ENCODE data around the gene OPA3.
A peak's percentile ranks its signal among the peaks of the same experiment; 100 is the strongest.

The OPA3 gene

GRCh38 chr19:45501730-45502014, 82.9 kb downstream of the OPA3 start:
- DNase-seq (ENCODE audit: low read depth) = no peak

GRCh38 chr19:45500918-45501729, 83.5 kb downstream of the OPA3 start:
- DNase-seq (ENCODE audit: low read depth) = no peak

- peak; percentile 52 for DNase-seq (ENCODE audit: low read depth)
Measured at GRCh38 chr19:45499196-45500180, 85.1 kb downstream of the OPA3 start.

GRCh38 chr19:45498411-45499195, 86.0 kb downstream of the OPA3 start, which contains the start of gene PPM1N:
Gene PPM1N, plus strand, starts transcription at chr19:45498443. Its CDS starts 30 bp downstream, at chr19:45498473.
- peak; percentile 48 for DNase-seq (ENCODE audit: low read depth)

- no peak for DNase-seq (ENCODE audit: low read depth)
Measured at GRCh38 chr19:45497791-45498190, 86.8 kb downstream of the OPA3 start.

DNA sequence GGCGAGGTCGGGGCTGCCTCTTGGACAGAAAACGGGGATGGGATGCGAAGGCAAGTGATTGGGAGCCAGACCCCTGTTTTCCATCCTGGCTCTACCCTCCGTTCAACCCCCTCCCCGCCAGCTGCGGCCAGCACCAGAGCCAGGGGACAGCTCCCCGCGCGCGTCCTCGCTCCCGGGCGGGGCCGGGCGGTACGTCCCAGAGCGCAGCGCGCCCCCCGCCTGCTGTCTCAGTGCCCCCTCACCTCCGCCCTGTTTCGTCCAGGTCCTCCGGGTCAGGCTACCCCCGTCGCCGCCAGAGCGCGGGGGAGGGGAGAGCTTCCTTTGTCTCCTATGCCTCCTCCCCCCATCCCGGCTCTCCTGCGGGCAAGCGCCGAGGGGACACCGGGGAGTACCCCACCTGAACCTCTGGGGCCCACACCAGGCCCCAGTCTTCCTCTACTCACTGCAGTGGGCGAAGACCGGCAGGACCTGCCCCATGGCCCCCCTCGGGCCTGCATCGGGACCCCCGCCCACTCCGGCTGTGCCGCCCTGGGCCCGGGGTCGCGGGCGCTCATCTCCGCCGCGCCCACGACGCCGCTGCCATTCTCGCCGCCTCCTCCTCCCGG, 88.2 kb downstream of the OPA3 start:
- DNase-seq (ENCODE audit: low read depth) = no peak

DNA sequence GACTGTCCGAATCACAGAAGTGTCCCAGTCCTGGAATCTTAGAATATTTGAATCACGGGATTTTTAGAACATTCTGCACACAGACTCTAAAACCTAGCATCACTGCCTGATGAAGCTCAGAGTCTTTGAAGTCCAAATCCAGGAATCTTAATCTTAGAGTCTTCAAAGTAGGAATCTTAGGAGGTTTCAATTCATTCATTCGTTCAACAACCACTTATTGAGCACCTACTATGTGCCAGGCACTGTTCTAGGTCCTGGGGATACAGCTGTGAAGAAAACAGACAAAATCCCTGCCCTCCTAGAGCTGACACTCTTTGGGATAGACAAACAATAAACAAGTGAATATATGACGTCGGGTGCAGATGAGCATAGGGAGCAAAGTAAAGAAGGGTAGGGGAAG, 89.4 kb downstream of the OPA3 start:
- no peak for DNase-seq (ENCODE audit: low read depth)

- DNase-seq (ENCODE audit: low read depth) = no peak
Measured at GRCh38 chr19:45494261-45494916, 90.2 kb downstream of the OPA3 start.

DNA sequence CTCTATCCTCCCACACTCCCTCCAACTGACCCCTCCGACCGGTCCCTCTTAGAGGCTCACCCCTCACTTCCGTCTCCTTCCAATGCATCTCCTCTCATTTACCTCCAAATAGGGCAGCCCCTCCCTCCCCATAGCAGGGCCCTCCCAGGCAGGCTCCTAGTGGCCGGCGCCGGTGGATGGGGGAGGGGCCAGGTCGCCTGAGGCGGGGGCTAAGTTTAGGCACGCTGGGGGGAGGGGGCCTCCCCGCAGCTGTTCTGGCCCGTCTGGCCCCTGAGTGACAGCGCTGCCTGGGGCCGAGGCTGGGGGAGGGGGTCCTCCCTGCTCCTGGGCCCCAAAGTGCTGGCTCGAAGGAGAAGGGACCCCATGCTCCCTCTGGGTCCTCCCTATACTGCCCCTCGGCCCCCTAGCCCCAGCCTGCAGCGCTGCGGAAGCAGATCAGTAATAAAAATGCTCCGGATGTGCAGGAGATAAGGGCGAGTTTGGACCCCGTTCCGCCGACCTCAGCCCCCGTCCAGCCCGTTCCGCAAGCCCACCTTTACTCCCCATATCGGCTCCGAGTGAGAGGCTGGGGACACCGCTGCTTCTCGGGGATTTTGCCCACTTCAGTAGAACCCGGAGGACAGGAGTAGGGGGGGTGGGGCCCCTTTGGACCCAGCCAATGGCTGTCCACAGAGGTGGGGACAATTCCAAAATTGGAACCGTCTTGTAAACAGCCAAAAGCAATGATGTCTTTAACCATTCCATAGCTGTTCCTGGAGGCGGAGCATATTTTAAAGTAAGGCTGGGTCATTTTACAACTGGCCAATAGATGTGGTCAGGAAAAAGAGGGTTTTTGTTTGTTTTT, 91.8 kb downstream of the OPA3 start:
- no peak for DNase-seq (ENCODE audit: low read depth)

- DNase-seq (ENCODE audit: low read depth) = no peak
Measured at GRCh38 chr19:45492137-45492626, 92.4 kb downstream of the OPA3 start.

DNA sequence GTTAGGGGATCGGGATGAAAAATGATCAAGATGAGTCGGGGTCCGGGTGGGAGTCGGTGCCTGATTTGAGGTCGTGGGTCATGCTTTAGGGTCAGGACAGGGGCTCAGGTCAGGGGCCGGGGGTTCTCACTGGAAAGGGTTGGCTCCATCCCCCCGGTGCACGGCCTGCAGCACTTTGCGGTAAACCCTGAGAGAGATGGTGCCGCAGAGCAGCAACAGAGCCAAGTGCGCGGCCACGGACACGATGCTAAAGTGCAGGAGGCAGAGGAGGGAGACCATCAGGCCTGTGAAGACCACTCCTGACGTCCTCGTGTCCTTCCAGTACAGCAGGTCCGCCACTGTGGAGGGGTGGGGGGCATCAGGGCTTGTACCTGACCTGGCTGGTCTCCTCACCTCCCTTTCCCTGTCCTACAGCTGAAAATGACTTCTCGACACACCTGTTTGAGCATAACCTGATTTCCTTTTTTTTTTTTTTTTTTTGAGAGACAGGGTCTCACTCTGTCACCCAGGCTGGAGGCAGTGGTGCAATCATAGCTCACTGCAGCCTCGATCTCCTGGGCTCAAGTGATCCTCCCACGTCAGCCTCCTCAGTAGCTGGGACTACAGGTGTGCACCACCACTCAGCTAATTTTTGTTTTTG, 95.3 kb downstream of the OPA3 start:
- no peak for DNase-seq (ENCODE audit: low read depth)

DNA sequence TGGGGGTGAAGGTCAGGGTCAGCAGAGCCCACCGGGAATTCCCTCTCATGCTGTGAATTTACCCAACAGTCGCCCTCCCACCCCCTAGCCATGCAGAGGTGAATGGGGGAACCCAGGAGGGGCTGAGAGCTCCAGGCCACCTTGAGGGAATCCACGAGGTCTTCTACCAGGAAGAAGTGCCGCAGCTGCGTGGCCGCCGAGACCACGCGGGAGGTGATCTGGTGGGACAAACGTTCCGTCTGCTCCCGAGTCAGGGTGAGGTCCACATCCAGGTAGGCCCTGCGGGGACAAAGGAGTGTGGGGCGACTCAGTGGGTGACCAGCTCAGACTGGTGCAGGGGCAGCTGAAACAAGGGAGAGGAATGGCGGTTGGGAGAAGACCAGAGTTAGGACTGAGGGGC, 95.9 kb downstream of the OPA3 start:
- DNase-seq (ENCODE audit: low read depth) = no peak

GRCh38 chr19:45485305-45486077, 99.1 kb downstream of the OPA3 start:
- DNase-seq (ENCODE audit: low read depth) = peak; percentile 97

DNA sequence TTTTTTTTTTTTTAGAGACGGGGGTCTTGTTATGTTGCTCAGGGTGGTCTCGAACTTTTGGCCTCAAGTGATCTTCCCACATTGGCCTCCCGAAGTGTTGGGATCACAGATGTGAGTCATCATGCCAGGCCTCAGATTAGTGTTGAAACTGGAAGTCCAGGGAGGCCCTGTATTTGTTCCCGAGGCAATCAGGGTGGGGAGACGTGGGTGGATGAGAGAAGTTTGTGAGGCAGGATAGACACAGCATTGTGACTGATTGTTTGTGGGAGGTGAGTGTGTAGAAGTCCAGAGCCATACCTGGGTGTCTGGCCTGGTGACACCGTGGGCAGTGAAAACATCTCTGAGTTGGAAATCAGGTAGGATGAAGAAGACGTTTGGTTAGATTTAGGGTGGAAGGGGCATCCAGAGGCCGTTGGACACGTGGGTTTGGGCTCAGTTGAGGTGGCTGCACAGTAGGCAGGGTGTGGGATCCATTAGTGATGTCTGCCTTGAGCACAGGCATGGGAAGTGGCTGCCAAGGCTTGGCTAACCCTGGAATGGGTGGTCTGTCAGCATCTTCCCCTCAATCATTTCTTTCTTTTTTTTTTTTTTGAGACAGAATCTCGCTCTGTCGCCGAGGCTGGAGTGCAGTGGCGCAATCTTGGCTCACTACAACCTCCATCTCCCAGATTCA, 100.2 kb downstream of the OPA3 start:
- DNase-seq (ENCODE audit: low read depth) = no peak

DNA sequence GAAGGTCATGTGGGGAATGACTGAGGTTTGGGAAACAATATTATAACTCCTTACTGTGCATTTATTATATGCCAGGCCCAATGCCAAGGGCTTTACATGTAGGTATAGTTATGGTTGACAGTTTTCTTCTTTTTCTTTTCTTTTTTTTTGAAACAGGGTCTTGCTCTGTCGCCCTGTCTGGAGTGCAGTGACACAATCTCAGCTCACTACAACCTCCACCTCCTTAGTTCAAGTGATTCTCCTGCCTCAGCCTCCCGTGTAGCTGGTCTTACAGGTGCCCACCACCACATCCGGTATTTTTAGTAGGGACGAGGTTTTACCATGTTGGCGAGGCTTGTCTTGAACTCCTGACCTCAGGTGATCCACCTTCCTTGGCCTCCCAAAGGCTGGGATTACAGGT, 101.6 kb downstream of the OPA3 start:
- no peak for DNase-seq (ENCODE audit: low read depth)

DNA sequence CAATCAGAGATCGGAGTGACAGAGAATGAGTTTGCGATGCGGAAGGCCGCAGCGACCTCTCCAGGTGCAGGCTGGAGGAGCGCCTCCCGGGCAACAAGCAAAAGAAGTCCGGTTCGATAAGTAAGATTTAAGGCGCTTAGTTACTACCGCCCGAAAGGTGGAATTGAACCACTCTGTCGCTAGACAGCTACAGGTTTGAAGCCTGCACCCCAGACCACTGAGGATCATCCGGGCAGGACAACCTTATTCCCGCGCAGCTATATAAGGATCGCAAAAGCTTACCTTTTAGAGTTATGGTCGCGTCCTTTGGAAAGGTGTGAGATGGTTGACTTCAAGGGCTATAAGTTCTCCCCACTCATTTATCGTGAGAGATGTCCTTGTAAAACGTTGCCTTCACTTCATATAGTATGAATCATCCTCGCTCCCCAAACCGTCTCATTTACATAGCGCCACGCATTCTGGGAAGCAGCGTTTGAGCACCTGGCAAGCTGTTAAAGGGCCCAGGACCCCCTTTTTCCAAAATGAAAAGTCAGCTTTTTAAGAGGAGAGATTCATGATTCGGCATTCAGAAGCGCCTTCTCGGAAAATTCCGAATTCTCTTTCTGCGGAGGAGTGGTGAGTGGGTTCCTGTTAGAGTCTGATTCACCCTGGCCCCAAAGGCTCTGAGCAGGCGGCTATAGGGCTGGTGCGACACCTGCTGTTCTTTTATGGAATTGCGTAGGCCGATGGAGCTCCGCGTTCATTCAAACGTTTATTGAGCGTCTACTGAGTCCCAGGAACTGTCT, 106.0 kb downstream of the OPA3 start:
- peak; percentile 80 for DNase-seq (ENCODE audit: low read depth)

DNA sequence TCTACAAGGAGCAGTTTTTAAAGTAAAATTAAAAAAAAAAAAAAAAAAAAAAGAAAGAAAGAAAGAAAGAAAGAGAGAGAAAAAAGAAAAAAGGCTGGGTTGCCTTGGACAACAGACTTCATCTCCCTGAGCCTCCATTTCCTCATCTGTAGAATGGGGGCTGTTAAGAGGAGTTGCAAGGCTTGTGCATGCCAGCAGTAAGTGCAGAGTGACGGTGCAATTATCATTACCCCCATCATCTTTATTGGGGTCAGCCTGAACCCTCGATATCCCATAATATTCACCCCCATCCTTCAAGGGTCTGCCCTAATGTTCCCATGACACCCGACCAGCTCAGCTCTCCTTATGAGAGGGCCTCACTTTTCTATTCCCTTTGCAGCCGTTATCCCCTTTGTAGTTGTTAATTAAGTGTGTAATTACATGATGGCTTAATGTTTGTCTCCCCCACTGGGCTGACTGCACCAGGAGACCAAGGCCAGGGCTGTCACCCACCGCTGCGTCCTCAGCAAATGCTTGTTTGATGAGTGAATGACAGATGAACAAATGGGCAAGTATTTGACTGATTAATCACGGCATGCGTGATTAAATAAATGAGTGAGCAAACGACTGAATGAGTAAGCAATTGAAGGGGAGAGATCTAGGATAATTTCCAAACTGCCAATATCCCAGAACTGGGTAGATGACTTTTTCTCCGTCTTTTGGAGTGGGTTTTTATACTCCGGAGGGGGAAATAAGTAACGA, 106.7 kb downstream of the OPA3 start:
- DNase-seq (ENCODE audit: low read depth) = no peak

All from stimulated activated CD8-positive, alpha-beta memory T cell treated with anti-CD3 and anti-CD28 coated beads, Interleukin-4, amount 100 ng/mL, for 24 hours (primary cell).